Hematopoietic multipotent progenitor cell (in vitro differentiated cells): ENCODE data around the gene AGBL4. TPM values are rescaled to one million over a fixed set of nuclear protein-coding genes. Genes with fewer than 3 reads are reported as not detected.
A peak's percentile ranks its signal among the peaks of the same experiment; 100 is the strongest.
"Not testable (repeated sequence)": the region's sequence is repeated elsewhere in the genome, so short reads cannot be mapped to it uniquely, and the experiment has no call there.

ENCODE experiments used
- DNase-seq, 3 donors: peaks; one replicate each; pipeline ENCODE4 v3.0.0-alpha.2; 2011 to 2015; ENCODE audit warnings: low read depth in 2 of 3, low spot score in 2 of 3
- small RNA-seq: library from RNA; depleted of rRNA; stranded (forward); fragments of <200 nt; gene quantifications from one replicate; pipeline ENCODE3, GENCODE V24; 2012
- total RNA-seq: library from RNA; depleted of rRNA; stranded (reverse); fragments of >200 nt; gene quantifications from one replicate; pipeline ENCODE4 v1.2.3, GENCODE V29; 2012

The AGBL4 gene
- total RNA-seq, 1 donor: 0.54 TPM

DNA sequence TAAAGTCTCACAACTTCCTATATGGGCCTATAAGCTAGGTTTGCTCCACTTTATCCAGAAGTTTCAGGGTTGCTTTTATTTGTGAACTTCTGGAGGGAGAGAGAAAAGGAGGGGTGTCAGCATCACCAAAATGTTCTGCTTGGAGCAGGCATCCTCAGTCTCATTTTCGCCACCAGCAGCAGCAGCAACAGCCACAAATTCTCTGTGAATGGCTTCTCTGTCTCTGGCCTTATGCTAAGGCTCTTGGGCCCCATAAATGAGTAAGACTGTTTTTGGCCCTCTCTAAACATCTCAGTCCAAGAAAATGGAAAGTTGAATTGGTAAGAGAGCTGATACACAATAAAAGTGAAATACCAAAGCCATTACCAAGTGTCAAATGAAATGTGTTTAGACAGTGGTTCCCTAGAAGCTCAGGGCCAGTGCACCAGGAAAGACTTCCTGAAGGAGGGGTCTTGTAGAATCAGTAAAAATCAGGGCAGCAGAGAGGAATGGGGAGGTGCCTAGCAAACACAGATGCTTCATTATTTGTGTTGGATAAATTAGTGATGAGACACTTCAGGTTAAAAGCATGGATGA lies 1498.8 kb downstream of the AGBL4 start:
- DNase-seq: no peak

DNA sequence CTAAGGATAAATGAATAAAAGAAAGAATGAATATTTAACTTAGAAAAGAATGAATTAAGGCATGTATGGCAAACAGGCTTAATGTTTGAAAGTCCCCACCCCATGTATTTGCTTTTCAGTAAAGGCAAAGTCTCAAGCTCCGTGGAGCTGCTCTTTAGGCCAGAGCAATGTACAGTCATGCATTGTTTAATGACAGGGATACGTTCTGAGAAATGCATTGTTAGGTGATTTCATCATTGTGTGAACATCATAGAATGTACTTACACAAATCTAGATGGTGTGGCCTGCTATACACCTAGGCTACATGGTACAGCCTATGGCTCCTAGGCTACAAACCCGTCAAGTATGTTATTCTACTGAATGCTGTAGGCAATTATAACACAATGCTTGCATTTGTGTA lies 1500.2 kb downstream of the AGBL4 start:
- no peak for DNase-seq

DNA sequence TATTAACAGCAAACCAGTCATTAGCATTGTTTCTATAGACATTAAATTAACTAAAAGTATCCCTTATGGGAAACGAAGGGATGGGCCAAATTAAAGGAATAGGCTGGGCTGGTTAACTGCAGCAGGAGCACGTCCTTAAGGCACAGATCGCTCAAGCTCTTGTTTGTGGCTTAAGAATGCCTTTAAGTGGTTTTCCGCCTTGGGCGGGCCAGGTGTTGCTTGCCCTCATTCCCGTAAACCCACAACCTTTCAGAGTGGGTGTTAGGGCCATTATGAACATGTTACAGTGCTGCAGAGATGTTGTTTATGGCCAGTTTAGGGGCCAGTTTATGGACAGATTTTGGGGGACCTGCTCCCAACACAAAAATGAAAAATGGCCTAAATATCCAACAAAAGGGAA lies 1503.9 kb downstream of the AGBL4 start:
- not testable (repeated sequence) for DNase-seq

DNA sequence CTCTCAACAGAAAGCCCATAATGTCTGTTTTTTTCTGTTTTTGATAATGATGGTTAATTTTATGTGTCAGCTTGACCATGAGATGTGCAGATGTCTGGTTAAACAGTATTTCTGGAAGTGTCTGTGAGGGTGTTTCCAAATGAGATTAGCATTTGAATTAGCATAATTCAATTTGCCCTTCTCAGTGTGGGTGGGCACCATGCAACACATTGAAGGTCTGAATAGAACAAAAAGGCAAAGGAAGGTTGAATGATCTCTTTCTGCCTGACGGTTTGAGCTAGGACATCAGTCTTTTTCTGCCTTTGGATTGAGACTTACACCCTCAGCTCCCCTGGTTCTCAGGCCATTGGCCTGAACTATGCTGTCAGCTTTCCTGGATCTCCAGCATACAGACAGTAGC lies 1516.9 kb downstream of the AGBL4 start:
- DNase-seq: no peak

DNA sequence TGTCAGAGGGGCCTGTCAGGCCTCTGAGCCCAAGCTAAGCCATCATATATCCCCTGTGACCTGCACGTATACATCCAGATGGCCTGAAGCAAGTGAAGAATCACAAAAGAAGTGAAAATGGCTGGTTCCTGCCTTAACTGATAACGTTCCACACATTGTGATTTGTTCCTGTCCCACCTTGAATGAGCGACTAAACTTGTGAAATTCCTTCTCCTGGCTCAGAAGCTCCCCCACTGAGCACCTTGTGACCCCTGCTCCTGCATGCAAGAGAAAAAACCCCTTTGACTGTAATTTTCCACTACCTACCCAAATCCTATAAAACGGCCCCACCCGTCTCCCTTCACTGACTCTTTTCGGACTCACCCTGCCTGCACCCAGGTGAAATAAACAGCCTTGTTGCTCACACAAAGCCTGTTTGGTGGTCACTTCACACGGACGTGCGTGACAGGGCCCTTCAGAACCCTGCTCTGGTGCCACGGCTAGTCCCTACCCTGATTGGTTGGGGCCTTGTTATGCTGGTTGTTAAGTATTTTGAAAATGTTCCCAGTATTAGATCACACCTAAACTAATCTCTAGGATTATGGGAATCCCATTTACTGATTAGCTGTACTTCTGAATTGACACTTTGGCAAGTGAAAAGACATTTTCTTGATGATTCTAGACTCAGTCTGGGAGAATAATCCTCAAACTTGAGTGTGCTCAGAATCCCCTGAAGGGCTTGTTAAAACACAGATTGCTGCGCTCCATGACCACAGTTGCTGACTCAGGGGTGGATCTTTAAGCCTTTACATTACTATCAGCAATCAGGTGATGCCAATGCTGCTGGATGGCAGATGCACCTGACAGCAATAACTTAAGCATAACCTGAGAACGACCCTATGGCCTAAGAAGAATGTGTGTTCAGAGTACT lies 1523.0 kb downstream of the AGBL4 start:
- no peak for DNase-seq

DNA sequence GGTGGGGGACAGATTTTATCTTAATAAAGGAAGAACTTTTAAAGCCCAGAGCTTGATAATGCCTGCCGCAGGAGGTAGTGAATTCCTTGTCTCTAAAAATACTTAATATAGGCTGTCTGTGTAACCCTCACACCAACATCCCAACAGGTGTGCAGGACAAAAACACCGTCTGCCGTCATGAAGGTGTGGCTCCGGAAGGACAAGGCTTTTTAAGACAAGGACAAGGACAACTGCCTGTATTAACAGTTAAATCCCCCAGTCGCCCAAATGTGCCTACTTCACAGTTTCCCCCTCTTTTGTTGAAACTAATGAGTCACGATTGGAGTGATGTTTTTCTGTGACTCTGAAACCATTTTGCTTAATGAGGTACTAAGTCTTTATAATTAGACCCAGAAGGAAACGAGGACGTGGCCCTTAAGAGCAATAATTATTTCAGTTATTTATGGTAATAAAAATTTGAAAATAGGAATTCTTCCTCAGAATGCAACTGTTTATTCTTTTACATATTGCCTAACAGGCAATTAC lies 1524.5 kb downstream of the AGBL4 start:
- no peak for DNase-seq

DNA sequence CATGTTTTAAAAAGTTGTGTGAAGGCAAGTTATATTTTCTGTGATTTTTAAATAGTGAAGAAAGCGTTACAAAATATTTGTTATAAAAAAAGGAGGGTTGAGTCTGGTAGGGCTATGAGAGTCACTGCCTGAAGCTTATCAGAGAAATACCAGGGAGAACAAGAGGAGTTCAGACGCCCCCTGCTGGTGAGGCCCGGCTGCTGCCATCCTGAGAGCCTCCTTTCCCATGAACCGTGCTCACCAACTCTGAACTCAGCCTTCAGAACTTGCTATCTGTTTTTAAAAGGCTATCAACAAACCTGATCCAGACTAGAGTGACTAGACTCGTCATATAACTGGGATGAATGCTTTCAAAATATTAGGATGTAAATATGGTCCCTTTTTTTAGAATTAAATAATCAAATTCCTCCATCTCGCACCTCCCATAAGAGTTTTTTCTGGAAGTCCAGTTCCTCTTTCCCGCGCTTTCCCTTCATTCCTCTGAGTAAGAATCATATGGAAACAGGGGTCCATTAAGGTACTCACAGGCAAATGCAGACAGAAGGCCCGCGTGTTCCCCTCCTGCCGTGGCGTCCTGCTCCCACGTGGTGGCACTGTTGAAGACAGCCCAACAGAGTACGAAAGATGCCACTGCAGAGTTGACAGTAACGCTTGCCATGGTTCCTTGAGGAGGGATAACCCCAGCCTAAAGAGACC lies 1525.5 kb downstream of the AGBL4 start:
- peak; percentile 31 to 80 (median 60) for DNase-seq

DNA sequence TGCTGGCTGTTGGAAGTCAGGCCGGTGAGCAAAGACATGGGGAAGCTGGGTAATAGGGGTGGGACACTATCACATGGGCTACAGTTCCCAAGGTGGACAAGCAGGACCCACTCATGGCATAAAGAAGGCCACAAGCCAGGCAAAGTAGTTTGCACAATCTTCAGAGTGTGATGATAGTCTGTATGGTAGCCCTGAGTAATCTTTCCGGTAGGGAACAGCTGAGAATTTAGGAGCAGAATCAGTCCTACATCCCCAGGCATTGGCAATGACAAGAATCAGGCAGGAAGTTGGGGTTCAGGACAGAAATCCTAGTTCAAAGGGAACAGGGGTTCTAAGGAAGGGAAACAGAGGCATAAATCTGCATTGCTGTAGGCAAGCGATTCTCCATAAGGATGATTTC lies 1527.8 kb downstream of the AGBL4 start:
- no peak for DNase-seq

DNA sequence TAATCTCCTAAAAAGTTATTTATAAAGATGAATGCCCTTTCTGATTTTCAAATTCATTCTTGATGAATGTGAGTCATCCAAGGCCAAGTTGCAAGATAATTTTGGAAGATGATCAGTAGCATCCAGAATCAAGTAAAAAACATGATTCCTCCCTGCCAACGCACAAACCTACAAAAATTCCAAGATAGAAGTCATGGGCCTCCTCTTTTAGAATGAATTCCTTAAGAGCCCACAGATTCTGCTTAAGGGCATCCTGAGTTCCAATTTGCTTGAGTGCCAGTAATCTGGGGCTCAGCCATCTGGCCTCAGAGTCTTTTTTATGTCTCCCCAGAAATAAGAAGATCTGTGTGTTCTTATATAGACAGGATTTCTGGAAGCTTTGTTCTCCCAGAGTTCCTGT lies 1528.6 kb downstream of the AGBL4 start:
- no peak for DNase-seq

DNA sequence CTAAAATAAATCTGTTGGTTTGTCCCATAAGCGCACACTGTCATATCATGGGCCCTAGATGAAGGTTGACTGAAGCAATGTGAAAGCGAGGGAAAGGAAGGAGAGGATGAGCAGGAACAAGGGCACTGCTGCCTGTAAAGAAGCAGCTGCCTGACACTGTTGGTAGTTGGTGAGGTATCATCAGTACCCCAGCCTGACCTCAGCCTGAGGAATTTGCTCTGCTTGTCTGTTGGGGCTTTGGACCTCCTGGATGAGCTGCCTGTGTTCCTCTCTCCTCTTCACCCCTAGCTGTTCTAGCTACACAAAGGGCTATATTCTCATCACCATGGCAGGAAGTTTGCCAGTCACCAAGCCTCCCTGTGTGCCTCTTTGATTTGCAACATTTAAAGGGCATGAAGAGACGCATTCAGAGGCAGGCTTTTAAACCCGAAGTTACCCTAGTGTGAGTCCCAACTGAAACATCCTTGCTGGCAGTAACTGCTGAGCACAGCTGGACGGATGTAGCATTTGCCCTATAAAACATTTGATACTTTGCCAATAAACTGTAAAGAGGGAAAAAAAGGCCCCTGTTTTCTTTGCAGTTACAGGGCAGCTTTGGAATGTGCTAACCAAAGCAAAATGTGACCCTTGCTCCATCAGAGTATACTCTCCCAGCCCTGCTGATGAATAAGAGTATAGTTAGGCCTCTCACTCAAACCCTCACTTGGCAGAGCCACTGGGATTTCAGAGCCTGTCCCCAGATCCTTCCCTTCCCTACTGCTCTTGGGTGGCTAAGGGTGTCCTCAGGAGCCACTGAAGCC lies 1529.6 kb downstream of the AGBL4 start:
- no peak for DNase-seq

DNA sequence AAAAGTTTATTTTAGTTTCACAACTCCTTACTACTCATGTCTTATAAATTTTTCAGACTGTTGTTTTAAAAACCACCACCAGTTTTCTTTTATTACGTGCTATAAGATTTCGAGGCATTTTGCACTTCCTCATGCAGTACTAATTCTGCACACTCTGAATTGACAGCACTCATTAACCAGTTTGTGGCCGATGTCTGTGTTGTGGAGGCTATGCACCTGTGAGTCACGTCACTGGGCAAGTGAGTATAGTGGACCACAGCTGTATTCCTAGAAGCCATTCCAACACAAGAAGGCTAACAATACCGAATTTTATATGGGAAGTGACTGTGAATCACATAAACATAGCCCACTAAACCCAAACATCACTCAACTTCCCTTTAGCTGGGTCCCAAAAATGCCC lies 1530.7 kb downstream of the AGBL4 start:
- peak in 1 of 3 donors; percentile 19 for DNase-seq

DNA sequence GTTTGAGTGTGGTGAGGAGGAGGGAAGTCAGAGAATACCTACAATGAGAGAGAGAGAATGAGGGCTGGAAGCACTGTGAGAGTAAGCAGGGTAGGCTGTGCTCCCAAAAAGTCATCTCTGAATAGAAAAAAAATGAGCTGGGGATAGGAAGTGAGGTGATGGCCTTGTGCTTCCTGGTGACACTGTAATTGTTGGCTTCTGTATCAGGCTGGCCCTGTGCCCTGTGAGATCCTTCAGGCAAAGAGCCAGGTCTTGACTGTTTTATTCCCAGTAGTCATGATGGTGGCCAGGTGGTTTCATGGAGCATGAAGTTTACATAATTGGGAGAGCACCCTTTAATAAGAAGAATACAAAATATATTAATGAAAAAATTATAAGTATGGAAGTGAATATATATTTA lies 1531.4 kb downstream of the AGBL4 start:
- DNase-seq: no peak

DNA sequence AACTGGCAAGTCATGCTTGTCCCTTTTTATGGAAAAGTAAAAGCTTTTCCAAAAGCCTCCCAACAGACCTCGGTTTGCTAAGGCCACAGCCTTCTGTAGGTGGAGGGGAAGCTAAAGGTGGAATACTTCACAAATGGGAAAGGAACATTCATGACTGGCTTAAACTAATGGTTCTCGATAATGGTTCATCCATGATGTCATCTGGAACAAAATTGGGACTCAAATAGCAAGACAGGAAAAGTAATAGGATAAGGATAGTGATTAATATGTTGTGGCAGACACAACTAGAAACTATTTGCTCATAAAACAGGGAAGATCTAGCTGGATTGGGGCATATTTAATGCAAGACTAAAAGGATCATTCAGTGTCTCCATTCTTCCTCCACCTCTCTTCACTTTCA lies 1535.0 kb downstream of the AGBL4 start:
- no peak for DNase-seq

Small RNA genes within 50 kb of the gene (small RNA-seq; reads per million reads assigned to genes)
- gene AL390023.1: not detected

Other genes with a start within 250 kb of the AGBL4 start
- 0.27 TPM for gene ELAVL4, start 85.0 kb upstream of the AGBL4 start, total RNA-seq